Neural progenitor cell (in vitro differentiated cells): ENCODE measurements around the gene MMRN2.

Source experiments
- CTCF ChIP-seq: fragments of 200-600 bp; sonication (generic); IDR thresholded peaks from 2 replicates; pipeline ENCODE4 v1.5.1; 2017; ENCODE audit warnings: antibody characterized with exemption, mild to moderate bottlenecking
- EZH2 ChIP-seq: fragments of 200-600 bp; sonication (generic); IDR thresholded peaks from 2 replicates; pipeline ENCODE4 v1.6.1; 2017; ENCODE audit warnings: antibody characterized with exemption, mild to moderate bottlenecking, moderate library complexity
- EZH2phosphoT487 ChIP-seq: fragments of 200-600 bp; sonication (generic); IDR thresholded peaks from 2 replicates; pipeline ENCODE4 v1.6.1; 2017; ENCODE audit warnings: antibody characterized with exemption

DNA sequence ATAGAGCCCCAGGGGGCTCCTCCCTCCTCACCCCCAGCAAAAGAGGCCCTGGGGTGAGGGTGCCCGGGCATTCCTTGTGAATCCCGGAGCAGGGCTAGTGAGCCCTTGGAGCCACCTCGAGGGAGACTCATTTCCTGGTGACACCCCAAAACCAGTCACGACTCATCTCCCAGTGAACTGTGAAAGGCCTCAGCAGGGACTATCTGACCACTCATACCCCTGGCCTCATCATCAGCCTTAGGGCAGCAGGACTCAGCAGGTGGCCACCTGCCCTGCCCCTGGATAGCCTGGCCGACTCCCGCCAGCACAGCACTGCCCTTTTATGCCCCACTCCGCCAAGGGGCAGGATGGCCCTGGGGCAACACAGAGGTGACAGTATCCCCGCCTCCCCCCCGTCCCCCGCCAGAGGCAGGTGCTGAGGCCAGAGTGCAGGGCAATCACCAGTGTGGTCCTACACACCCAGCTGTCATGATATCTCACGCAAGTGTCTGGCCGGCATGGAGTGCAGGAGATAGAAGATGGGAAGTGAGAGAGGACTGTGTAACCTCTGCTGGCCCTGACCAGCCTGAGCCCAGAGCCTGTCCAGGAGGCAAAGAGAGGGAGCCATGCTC lies 4.2 kb upstream of the MMRN2 start:
- no peak for TF ChIP-seq CTCF
- TF ChIP-seq EZH2phosphoT487, result no peak
- no peak for TF ChIP-seq EZH2
